Stimulated activated CD4-positive, alpha-beta T cell treated with anti-CD3 and anti-CD28 coated beads, Interleukin-15, amount 100 ng/mL, for 1 hour (primary cell): Measurements from ENCODE around the gene GINS2.

Source experiments
- DNase-seq, 2 donors: peaks; one replicate each; pipeline ENCODE4 v3.0.0-alpha.2; 2020; ENCODE audit warnings: low read depth in 1 of 2, low spot score in 1 of 2

Gene GINS2

GRCh38 chr16:85641776-85642176, 47.0 kb downstream of the GINS2 start:
- no peak for DNase-seq

DNA sequence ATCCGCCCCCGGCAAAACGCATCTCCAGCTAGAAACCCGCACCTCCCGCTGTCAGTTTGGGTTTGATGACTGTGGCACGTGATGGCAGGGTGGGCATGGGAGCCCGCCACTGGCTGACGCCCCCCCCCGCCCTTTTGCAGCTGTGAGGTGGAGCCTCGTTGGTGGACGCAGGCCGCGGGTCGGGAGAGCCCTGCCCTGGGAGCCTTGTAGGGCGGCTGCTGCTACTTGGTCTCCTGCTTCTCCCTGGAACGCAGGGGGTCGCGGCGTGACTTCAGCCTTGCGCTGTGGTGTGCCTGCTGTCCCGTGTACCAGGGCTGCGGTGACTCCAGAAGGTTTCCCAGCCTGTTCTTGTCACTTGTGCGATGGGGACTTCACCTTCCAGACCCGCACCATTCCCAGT, 47.4 kb downstream of the GINS2 start:
- no peak for DNase-seq

- no peak for DNase-seq
Measured at GRCh38 chr16:85640585-85640984, 48.2 kb downstream of the GINS2 start.

GRCh38 chr16:85640254-85640558, 48.5 kb downstream of the GINS2 start:
- DNase-seq = no peak

DNA sequence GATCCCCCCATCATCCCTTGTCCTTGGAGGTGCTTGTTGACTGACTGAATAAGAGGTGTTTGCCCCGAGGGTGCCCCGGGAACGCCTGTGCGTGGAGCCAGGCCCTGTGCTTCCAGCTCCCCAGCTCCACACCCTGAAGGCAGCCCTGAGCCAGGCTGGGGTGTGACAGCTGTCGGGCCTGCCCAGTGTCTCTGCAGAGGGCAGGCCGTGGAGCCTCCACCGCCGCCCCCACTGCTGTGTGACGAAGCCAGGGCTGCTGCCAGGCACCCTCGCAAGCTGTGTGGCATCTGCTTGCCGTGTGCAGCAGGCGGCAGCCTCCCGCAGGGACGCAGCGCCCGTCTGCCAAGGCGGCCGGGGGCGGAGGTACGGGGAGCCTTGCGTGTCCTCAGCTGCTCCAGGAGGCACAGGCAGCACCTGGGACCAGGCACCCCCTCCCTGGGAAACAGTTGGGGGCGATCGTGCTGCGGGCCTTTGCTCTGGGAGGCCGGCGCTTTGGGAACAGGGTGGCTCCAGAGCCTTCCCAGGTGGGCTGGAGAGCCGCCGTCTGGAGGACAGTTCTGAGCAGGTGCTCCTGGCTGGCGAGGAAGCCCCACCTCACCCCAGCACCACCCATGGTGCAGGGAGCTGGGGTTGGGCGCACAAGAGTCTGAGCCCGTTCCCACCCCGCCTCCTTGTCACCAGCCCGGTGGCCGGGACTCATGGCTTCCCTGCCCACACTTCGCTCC, 49.1 kb downstream of the GINS2 start:
- no peak for DNase-seq

DNA sequence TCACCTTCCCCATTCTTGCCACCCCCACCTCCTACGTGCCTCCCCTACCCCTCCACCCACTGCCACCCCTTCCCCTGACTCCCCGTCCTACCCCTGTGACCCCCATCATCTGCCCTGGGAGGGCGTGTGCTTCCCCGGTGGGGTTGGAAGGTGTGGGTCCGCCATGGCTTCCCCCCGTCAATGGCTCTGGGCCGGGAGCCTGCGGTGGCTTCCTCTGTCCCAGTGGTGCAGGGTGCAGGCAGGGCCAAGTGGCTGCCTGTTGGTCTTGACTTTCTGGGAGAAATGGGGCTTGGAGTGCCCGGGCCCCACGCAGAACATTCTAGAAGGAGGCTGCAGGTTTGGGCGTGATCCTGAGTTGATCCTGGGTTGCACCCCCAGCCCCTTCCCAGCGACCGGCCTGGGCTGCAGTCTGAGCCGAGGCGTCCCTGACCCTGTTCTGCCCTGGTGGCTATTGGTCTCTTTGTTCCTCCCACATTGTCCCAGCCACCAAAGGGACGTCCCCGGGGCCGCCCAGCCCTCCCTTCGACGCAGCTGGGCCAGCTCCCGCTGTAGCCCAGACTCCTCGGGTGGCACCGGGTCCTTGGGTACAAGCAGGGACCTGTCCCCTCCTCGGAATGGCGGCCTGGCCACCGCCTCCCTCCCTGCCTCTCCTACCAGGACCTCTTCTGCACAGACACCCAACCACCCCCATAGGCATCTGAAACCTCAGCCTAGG, 49.9 kb downstream of the GINS2 start:
- DNase-seq = no peak

DNA sequence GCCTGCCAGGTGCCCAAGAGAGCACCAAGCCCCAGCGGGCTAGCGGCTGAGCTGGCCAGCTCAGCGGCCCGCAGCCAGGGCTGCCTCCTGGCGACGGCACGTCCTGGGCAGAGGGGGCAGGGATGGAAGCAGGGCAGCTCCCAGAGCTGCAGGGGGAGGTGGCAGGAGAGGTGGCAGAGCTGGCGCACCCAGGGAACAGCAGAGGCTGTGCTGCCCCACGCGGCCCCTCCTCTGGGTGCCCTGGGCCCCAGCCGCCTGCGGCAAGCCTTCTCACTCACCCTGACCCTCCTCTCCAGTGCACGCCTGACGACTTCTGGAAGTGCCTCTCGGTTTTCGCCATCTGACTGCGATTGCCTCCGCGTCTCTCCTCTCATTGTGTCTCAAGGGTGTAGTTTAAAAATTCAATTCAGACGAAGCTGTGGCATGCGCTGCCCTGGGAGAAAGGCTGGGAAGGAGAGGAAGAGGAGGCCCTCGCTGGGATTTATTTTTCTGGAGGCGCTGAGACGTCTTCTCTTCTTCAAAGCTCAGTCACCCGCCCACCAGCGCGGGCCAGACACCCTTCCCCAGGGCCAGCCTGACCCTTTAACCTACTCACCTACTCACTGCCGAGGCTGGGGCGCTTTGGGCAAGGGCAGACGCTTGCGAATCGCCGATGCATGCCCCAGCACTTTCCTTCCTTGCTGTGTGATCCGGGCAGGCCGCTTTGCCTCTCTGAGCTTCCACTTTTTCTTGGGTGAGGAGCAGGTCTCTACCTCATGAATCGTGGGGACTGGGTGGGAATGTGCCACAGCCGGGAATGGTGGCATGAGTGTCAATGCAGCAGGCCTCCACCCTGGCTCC, 50.7 kb downstream of the GINS2 start:
- no peak for DNase-seq

GRCh38 chr16:85637061-85637807, 51.5 kb downstream of the GINS2 start:
- DNase-seq = no peak

DNA sequence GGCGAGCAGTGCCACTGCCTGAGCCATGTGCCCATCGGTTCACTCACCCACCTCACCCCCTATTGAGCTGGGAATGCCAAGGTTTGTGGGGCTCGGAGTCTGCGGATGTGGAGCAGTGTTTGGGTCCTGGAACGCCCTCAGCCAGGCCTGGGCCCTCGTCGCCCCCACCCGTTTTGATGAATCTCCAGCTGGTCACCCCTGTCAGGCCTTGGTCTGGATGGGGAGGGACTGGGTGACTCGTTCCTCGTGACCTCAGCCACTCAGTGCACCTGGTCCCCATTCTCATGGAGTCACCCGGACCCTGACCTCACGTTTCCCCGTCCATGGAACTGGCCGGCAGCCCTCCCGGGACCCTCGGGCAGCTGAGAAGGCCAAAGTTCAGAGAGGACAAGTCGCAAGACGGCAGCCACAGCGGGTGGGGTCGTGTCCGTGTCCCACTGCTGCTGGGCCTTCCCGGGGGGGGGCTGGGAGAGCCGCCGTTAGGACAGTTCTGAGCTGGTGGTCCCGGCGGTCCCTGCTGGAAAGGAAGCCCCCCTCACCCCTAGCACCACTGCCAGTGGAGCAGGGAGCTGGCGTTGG, 52.4 kb downstream of the GINS2 start:
- DNase-seq = no peak

DNA sequence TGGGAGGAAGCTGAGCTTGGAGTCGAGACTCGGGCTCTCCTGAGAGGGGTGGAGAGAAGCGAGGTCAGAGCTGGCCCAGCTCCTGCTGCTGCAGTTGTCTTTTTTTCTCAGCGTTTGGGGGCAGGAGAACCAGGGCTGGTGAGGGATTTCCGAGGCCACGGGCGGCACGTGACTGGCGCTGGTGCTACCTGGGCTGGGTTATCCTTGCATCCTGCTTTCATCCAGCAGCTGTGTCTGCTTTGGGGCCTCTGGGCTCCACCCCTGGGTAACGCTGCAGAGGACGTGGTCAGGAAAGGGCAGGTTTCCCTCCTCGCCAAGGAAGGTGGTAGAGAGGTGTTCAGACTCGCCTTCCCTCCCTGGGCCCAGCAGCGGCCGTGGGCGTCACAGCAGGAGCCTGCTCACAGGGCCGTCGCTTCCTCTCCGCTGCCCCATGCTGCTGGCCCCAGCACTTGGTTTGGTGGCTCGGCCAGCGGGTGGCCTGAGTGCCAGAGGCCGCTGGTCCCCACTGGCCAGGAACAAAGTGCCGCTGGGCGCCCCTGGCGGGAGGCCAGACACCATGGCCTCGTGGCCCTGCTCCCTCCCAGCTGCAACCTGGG, 53.1 kb downstream of the GINS2 start:
- DNase-seq = no peak

GRCh38 chr16:85634747-85635544, 53.8 kb downstream of the GINS2 start:
- no peak for DNase-seq

GRCh38 chr16:85633888-85634287, 54.9 kb downstream of the GINS2 start:
- no peak for DNase-seq

- DNase-seq = no peak
Measured at GRCh38 chr16:85633438-85633743, 55.4 kb downstream of the GINS2 start.

GRCh38 chr16:85632709-85633437, 55.9 kb downstream of the GINS2 start:
- no peak for DNase-seq

- DNase-seq = no peak
Measured at GRCh38 chr16:85631802-85632393, 56.9 kb downstream of the GINS2 start.

DNA sequence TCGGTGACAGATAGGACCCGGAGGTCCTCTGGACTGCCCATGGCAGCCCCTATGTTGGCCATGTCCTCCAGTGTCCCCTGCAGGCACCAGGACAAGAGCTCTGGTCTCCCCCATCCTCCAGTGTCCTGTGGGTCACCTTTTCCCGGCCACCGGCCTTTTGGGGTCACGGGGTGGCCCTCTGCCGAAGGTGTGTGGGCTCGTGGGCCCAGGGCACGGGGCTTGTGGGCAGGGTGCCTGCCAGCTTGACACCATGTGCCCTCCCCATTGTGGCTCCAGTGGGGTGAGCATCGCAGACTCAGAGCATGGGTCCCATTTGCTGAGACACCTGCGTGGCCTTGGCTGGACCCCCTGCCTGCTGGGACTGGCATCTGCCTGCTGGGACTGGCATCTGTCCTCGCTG, 57.5 kb downstream of the GINS2 start:
- no peak for DNase-seq

DNA sequence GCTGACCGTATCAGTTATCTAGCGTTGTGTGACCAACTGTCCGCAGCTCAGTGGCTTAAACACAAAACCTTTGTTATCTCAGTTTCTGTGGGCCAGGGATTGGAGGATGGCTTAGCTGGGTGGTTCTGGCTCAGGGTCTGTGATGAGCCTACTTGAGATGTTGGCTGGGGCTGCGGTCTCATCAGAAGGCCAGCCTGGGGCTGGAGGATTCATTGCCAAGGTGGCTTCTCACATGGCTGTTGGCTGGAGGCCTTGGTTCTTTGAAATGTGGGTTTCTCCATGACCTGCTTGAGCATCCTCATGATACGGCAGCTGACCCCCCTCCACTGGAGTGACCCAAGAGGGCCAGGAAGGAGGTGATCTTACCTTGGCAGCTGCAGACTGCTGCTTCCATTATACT, 58.9 kb downstream of the GINS2 start:
- DNase-seq = no peak

- no peak for DNase-seq
Measured at GRCh38 chr16:85629326-85629725, 59.4 kb downstream of the GINS2 start.

- DNase-seq = no peak
Measured at GRCh38 chr16:85628645-85629044, 60.1 kb downstream of the GINS2 start.
